ENCODE results near the gene DIPK1C.

DNA sequence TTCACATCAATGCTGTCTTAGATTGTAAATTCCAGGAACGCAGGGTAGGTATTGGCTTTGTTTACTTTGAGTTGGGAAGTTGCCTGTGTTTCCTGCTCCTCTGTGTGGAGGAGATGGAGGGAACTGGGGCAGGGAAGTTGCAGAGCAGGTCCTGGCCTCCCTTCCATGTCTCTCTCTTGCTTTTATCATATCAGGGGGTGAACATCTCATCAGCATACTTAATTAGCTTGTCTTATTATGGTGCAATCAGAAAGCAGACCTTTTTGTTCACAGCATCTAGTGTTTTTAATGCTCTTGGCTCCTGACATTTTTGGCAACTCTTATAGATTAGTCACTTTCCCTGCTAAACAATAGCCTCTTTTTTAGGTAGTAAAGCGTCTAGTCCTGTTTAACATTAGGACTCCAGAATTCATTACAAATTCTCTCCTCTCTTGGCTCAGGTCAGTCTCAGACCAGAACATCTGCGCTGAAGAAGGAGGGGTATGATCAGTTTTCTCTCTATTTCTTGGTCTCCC lies 11.5 kb upstream of the DIPK1C start:
- TF ChIP-seq ZC3H11A (IDR thresholded peaks at IDR 0.05) (no peak), EHMT2 (IDR thresholded peaks at IDR 0.05; ENCODE audit: low read depth) (no peak), REST (IDR thresholded peaks at IDR 0.05) (no peak), JUN (IDR thresholded peaks at IDR 0.05) (no peak)
- TF ChIP-seq, protein P1, sequence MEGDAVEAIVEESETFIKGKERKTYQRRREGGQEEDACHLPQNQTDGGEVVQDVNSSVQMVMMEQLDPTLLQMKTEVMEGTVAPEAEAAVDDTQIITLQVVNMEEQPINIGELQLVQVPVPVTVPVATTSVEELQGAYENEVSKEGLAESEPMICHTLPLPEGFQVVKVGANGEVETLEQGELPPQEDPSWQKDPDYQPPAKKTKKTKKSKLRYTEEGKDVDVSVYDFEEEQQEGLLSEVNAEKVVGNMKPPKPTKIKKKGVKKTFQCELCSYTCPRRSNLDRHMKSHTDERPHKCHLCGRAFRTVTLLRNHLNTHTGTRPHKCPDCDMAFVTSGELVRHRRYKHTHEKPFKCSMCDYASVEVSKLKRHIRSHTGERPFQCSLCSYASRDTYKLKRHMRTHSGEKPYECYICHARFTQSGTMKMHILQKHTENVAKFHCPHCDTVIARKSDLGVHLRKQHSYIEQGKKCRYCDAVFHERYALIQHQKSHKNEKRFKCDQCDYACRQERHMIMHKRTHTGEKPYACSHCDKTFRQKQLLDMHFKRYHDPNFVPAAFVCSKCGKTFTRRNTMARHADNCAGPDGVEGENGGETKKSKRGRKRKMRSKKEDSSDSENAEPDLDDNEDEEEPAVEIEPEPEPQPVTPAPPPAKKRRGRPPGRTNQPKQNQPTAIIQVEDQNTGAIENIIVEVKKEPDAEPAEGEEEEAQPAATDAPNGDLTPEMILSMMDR (IDR thresholded peaks at IDR 0.05), result no peak
- TF ChIP-seq, protein P2, sequence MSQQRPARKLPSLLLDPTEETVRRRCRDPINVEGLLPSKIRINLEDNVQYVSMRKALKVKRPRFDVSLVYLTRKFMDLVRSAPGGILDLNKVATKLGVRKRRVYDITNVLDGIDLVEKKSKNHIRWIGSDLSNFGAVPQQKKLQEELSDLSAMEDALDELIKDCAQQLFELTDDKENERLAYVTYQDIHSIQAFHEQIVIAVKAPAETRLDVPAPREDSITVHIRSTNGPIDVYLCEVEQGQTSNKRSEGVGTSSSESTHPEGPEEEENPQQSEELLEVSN (IDR thresholded peaks at IDR 0.05; ENCODE audit: borderline replicate concordance, low read depth), result no peak
